Measurements from ENCODE around the gene CEP250.
"Not testable (repeated sequence)": the region's sequence is repeated elsewhere in the genome, so short reads cannot be mapped to it uniquely, and the experiment has no call there.

Gene CEP250

GRCh38 chr20:35453647-35454046 lies 1.8 kb upstream of the CEP250 start:
- DNase-seq: no peak

DNA sequence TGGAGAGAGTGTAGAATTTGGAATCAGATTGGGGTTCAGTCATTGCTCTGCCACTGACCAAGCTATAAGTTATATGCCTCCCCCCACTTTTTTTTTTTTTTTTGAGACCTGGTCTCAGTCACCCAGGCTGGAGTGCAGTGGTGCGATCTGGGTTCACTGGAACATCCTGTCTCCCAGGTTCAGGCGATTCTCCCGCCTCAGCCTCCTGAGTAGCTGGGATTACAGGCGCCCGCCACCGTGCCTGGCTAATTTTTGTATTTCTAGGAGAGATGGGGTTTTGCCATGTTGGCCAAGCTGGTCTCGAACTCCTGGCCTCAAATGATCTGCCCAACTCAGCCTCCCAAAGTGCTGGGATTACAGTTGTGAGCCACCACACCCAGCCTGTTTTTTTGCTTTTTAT lies 1.3 kb downstream of the CEP250 start:
- not testable (repeated sequence) for DNase-seq

DNA sequence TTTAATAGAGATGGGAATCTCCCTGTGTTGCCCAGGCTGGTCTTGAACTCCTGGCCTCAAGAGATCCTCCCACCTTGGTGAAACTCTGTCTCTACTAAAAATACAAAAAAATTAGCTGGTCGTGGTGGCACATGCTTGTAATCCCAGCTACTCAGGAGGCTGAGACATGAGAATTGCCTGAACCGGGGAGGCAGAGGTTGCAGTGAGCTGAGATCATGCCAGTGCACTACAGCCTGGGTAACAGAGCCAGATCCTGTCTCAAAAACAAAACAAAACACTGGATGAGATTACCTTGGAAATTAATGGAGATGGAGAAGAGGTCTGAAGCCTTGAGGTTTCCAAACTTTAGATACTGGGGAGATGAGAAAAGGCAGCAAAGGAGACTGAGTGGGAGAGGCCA lies 2.1 kb downstream of the CEP250 start:
- DNase-seq: not testable (repeated sequence)

DNA sequence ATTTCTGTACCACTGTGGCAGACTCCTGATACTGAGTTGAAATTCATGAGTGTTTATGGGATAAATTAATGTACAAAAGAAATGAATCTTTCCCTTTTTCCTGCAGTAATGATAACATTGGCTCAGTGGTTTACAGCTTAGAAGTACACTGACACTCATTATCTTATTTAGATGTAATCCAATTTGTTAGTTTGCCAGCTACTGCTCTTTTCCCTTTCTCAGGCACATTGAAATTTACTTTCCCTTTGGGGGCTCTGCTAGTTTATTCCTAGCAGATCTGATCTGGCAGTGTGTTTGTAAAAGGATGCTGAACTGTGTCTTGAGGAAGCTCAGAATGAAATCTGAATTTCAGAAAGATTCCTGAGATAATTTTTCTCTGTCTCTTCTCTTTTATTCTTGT lies 3.0 kb downstream of the CEP250 start:
- no peak for DNase-seq

DNA sequence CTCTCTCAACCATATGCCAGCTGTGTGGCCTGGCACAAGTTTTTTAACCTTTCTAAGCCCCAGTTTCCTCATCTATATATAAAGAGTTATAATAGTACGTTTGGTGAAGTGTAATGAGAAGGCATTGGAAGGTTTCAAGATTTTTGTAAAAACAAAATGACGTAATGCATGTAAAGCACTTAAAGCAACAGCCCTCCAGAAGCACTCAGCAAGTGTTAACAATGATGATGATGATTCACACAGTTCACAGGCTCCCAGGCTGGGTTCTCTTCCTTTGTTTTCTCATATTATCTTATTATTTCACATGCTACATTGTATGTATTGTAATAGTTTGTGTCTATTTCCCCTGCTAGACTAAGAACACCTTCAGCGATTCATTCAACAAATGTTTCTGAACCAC lies 6.2 kb downstream of the CEP250 start:
- DNase-seq: no peak

DNA sequence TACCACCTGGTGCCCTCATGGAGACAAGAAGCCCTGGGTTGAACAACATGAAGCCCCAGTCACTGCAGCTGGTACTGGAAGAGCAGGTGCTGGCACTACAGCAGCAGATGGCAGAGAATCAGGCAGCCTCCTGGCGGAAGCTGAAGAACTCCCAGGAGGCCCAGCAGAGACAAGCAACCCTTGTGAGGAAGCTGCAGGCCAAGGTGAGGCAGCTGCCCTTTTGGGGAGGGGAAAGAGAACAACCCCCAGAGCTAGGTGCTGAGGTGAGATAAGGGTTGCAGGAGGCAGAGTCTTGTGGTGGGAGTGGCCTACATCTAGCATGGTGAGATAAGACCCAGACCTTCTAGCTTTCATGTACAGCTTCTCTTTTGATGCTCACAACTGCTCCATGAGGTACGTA lies 7.0 kb downstream of the CEP250 start:
- no peak for DNase-seq

GRCh38 chr20:35463455-35464300 lies 8.3 kb downstream of the CEP250 start:
- peak; percentile 60 for DNase-seq

DNA sequence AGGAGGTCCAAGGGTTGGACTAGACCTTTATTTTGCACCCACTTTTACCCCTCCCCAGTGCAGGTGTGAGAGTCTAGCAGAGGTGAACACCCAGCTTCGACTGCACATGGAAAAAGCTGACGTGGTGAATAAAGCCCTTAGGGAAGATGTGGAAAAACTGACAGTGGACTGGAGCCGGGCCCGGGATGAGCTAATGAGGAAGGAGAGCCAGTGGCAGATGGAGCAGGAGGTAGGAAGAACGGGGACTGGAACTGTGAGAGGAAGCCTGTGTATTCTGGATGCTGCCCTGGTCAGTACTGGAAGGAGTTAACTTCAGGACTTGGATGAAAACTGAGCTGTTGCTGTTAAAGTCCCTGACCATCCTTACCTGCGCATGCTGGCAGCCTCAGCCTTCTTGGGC lies 10.6 kb downstream of the CEP250 start:
- no peak for DNase-seq

DNA sequence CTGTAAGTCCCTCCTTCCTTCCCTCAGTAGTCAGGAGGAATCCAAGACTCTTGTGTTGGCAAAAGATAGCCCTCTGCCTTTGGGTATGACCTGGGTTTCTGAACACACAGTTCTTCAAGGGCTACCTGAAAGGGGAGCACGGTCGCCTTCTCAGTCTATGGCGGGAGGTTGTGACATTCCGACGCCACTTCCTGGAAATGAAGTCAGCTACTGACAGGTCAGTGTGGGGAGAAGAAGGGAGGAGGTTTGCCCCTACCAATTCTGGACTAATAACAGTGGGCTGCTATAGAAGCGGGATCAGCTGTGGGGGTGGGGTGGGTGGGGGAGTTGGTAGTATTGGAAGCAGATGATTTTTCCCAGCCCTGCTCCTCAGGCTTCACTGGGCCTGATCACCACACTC lies 11.5 kb downstream of the CEP250 start:
- no peak for DNase-seq

GRCh38 chr20:35467339-35468224 lies 12.2 kb downstream of the CEP250 start:
- no peak for DNase-seq

- no peak for DNase-seq
Observed at GRCh38 chr20:35468671-35469334, 13.4 kb downstream of the CEP250 start.

- peak; percentile 52 for DNase-seq
Observed at GRCh38 chr20:35472209-35472608, 16.8 kb downstream of the CEP250 start.

DNA sequence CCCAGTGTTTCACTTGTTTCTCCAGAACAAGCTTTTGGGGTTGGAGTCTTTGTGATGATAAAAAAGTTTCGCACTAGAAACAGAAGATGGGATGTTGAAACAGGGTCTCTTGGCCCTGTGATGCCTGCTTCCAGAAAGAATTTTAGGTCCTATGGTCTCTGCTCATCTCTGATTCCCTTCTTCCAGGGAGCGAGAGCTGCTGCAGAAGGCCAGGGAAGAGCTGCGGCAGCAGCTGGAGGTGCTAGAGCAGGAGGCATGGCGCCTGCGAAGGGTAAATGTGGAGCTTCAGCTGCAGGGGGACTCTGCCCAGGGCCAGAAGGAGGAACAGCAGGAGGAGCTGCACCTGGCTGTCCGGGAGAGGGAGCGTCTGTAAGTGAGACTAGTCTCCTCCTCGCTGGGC lies 18.3 kb downstream of the CEP250 start:
- DNase-seq: no peak

DNA sequence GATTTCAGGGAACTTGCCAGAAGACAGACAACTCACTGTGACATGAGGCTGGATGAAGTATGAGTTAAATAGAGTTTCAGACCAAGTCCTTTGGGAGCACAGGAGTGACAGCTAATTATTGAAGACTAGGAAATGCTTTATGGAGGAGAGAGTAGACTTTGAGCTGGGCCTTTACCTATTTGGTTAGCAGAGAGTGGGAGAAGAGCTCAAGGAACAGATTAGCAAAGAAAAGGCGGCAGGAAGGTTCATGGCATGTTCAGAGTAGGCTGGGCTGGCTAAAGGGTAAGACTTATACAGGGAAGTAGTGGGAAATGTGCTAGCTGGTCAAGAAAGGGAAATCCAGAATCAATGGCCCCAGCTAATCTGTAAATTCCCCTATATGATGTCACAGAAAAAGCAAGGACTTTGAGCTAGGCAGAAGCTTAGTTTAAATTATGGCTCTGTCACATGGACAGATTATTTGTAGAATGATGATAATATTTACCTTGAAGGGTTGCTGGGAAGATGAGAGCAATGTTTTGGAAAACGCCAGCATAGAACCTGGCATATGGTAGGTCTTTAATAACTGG lies 19.0 kb downstream of the CEP250 start:
- no peak for DNase-seq

DNA sequence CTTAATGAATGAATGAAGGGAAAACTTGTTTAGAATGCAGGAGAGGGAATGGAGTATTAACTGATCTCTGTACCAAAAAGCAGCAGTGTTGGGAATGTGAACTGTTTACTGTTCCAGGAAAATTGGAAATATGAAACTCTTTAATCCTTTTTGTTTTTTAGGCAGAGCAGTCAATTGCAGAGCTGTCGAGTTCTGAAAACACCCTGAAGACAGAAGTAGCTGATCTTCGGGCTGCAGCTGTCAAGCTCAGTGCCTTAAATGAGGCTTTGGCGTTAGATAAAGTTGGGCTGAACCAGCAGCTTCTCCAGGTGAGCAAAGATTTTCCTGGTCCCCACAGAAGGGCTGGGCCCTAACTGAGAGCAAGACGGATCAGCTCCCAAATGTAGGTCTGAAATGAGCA lies 20.9 kb downstream of the CEP250 start:
- DNase-seq: no peak

GRCh38 chr20:35478804-35479472 lies 23.5 kb downstream of the CEP250 start:
- peak; percentile 7 for DNase-seq

- DNase-seq: no peak
Observed at GRCh38 chr20:35479798-35480197, 24.4 kb downstream of the CEP250 start.

DNA sequence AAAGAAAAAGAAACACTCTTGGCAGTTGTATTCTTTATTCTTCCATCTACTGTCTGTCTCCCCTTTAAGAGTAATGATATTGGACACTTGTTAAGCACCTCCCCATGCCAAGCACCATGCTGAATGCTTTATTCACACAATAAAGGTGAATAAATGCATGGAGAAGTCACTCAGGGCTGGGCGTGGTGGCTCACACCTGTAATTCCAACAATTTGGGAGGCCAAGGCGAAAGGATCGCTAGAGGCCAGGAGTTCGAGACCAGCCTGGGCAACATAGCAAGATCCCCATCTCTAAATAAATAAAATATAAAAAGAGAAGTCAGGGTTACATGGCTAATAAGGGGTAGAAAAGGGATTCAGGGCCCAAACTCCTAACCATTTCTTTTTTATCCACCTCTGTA lies 32.1 kb downstream of the CEP250 start:
- no peak for DNase-seq

DNA sequence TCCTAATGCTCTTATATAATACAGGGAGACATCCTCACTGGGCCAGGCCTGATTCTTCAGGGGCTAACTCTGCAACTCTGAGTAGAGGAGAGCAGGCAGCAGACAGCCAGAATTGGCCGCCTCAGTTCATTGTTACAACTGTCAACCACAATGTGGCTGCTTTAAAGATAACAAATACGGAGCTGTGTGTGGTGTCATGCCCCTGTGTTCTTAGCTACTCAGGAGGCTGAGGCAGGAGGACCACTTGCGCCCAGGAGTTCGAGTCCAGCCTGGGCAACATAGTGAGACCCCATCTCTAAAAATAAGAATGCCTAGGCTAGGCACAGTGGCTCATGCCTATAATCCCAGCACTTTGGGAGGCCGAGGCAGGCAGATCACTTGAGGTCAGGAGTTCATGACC lies 34.3 kb downstream of the CEP250 start:
- DNase-seq: no peak

DNA sequence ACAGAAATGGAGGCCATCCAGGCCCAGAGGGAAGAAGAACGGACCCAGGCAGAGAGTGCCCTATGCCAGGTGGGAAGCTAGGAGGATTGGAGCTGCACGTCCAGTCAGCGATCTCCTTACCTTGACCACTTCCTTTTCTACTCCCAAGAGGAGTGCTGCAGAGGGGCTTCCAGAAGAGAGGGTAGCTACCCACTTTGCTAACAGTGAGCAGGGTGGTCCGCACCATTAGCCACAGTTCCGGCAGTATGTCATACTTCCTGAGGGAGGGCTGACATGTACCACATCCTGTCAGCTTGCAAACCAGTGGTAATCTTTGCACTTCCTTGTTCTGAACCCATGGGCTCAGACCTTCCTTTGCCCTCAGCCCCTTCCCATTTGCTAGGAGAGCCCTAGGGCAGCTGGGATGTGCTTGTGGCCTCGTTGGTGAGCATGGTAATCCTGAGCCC lies 35.4 kb downstream of the CEP250 start:
- DNase-seq: peak; percentile 87

GRCh38 chr20:35491823-35492222 lies 36.4 kb downstream of the CEP250 start:
- no peak for DNase-seq

DNA sequence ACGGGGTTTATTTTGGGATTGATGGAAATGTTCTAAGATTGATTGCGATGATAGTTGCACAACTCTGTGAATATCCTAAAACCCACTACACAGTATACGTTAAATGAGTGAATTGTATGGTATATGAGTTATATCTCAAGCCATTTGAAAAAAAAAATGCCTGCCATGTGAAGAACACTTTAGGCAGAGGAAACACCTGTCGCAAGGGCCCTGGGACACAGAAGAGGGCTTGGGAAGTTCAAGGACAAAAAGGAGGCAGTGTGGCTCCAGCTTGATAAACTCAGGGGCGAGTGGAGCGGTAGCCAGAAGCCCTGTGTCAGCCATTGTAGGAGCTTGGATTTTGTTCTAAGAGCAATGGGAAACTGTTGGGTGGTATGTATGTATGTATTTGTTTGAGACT lies 37.0 kb downstream of the CEP250 start:
- no peak for DNase-seq

GRCh38 chr20:35496481-35496880 lies 41.1 kb downstream of the CEP250 start:
- no peak for DNase-seq

Measured in MV-4-11 (cell line).